Peyer's patch (tissue), 4 donors: Measurements from ENCODE around the gene PLXNA4.

ENCODE experiments used
- CTCF ChIP-seq, 6 experiments: fragments of 450-650 bp in 4 of 6; fragments of 200-600 bp in 2 of 6; sonication (generic) in 1 of 6; IDR thresholded peaks; one replicate each; pipeline ENCODE4 v1.5.1; 2017 to 2019; ENCODE audit warnings: antibody characterized with exemption in 6 of 6, mild to moderate bottlenecking in 3 of 6, moderate library complexity in 1 of 6
- POLR2A ChIP-seq, 2 donors: fragments of 450-650 bp; IDR thresholded peaks; one replicate each; pipeline ENCODE4 v1.5.1; 2017; ENCODE audit warnings: antibody characterized with exemption in 2 of 2, mild to moderate bottlenecking in 2 of 2, moderate library complexity in 2 of 2

- no peak for TF ChIP-seq CTCF (IDR thresholded peaks at IDR 0.05)
- no peak for TF ChIP-seq POLR2A (IDR thresholded peaks at IDR 0.05)
Observed at GRCh38 chr7:132574223-132574622, 2.0 kb downstream of the PLXNA4 start.
